ENCODE measurements around the gene OR6V1.

The OR6V1 gene

DNA sequence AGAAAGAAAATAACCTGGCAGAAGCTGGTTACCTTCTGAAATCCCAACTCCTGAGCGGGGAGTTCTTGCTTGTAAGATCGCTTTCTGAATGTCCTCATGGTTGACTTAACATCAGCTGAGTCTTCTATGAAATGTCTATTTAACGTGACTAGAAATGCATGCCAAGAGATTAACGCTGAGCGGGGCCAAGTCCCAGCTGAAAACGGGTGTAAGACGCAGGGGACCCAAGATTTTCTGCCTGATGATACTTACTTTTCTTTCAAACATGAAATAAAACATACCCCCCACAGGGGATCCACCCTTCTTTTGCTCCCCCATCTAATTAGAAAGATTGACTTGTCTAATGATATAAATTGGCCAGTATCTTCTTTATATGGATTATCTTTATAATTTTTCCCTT, 40.1 kb upstream of the OR6V1 start:
- DNase-seq (ENCODE audit: low read depth) = no peak
- no peak for TF ChIP-seq CTCF (conservative IDR thresholded peaks at IDR 0.05; ENCODE audit: control insufficient read depth, insufficient read depth, low read depth, low read length)
- no peak overlapping the region for H3K4me3 ChIP-seq (ENCODE audit: control insufficient read depth, low read depth, low read length)

DNA sequence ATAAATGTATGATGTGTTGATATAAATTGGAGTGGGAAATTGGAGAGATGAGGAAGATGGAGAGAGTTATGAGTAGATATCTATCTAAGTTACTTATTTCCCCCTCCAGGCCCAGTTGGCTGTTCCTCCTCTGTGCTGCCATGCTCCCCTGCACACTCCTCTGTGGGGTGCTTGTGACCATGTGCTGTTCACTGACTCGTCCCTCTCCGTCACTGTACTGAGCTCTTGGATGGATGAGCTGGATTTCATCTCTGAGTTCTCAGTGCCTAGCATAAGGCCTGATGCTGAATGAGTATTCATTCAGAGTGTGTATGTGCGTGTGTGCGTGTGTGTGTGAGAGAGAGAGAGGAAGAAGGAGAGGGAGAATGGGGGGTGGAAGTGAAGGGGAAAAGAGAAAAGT, 39.7 kb upstream of the OR6V1 start:
- DNase-seq (ENCODE audit: low read depth) = peak; percentile 50
- TF ChIP-seq CTCF (conservative IDR thresholded peaks at IDR 0.05; ENCODE audit: control insufficient read depth, insufficient read depth, low read depth, low read length) = no peak
- H3K4me3 ChIP-seq (ENCODE audit: control insufficient read depth, low read depth, low read length) = no peak overlapping the region

DNA sequence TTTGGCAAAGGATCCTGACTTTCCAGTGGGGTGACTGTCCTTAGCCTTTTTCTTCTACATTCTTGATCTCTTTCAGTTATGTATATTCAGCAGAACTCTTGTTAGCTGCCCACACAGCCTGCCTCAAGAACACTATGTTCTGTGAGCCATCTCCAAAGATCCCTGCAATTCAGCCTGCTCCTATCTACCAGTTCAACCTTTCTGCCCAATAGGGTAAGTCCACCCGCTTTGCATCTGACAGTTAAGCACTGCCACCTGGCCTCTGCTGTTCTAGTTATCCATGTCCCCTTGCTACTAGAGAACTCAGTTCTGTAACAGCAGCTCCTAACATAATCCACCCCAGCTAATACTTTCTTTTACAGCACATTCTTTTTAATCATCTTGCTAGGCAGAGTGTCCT, 38.7 kb upstream of the OR6V1 start:
- H3K4me3 ChIP-seq (ENCODE audit: control insufficient read depth, low read depth, low read length) = peak overlapping the region; percentile 2
- no peak for TF ChIP-seq CTCF (conservative IDR thresholded peaks at IDR 0.05; ENCODE audit: control insufficient read depth, insufficient read depth, low read depth, low read length)
- peak; percentile 68 for DNase-seq (ENCODE audit: low read depth)

DNA sequence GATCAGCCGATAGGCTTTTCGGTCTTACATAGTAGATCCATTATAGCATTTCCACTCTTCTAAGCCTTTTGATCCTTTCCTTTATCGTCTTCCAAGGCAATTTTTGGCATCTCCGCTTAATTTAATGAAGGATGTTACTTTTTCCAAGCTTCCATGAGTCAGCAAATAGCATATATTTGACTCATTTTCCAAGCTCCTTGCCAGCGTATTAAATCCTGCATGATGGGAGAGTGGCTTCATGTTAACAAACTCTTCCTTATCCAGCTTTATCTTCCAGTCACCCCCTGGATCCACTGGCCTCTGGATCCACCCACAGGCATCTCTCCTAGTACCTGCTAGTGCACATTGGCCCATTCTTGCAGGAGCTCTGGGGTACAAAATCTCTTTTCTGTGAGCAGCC, 38.2 kb upstream of the OR6V1 start:
- TF ChIP-seq CTCF (conservative IDR thresholded peaks at IDR 0.05; ENCODE audit: control insufficient read depth, insufficient read depth, low read depth, low read length) = no peak
- peak; percentile 92 for DNase-seq (ENCODE audit: low read depth)
- peak overlapping the region; percentile 4 for H3K4me3 ChIP-seq (ENCODE audit: control insufficient read depth, low read depth, low read length)

DNA sequence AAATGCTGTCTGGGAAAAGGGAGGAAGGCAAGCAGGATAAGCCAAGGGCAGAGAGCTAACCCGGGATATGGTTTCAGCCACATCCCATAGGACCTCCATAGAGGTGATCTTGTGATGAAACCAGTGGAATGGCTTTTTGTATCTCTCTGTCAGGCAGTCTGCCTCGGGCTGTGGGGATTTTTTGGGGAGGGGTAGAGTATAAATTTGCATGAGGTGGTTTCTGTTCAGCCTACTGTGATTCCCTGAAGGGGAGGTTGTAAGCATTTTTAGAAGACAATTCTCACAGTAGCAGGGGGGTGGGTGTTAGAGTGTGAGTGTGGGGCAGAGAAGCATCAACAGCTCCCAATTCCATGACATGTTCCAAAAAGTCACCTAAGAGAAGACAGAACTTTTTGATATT, 37.1 kb upstream of the OR6V1 start:
- H3K4me3 ChIP-seq (ENCODE audit: control insufficient read depth, low read depth, low read length) = no peak overlapping the region
- no peak for DNase-seq (ENCODE audit: low read depth)
- no peak for TF ChIP-seq CTCF (conservative IDR thresholded peaks at IDR 0.05; ENCODE audit: control insufficient read depth, insufficient read depth, low read depth, low read length)

GRCh38 chr7:143015926-143016490, 36.1 kb upstream of the OR6V1 start:
- peak; percentile 75 for DNase-seq (ENCODE audit: low read depth)
- H3K4me3 ChIP-seq (ENCODE audit: control insufficient read depth, low read depth, low read length) = no peak overlapping the region
- TF ChIP-seq CTCF (conservative IDR thresholded peaks at IDR 0.05; ENCODE audit: control insufficient read depth, insufficient read depth, low read depth, low read length) = no peak

- TF ChIP-seq CTCF (conservative IDR thresholded peaks at IDR 0.05; ENCODE audit: control insufficient read depth, insufficient read depth, low read depth, low read length) = no peak
- H3K4me3 ChIP-seq (ENCODE audit: control insufficient read depth, low read depth, low read length) = no peak overlapping the region
- peak; percentile 38 for DNase-seq (ENCODE audit: low read depth)
Measured at GRCh38 chr7:143016996-143017395, 35.1 kb upstream of the OR6V1 start.

Measured in fibroblast of mammary gland (primary cell).